Epithelial cell of esophagus (primary cell): Measurements from ENCODE around the gene STAU1.

ENCODE experiments used
- DNase-seq: peaks from one replicate; pipeline ENCODE4 v3.0.0; 2010; ENCODE audit warnings: low read depth
- H3K4me3 ChIP-seq: 2 replicates; pipeline ENCODE4 v1.5.1; 2011; ENCODE audit warnings: mild to moderate bottlenecking, low read length, control low read depth
- CTCF ChIP-seq: IDR thresholded peaks from 2 replicates; pipeline ENCODE4 v1.5.1; 2011; ENCODE audit warnings: low read depth, mild to moderate bottlenecking, low read length, control low read depth, inconsistent platforms; ENCODE audit not compliant: insufficient read depth; ENCODE audit errors: missing control alignments

STAU1 gene

GRCh38 chr20:49230561-49231133 lies 42.5 kb upstream of the STAU1 start:
- no peak for DNase-seq
- no peak overlapping the region for H3K4me3 ChIP-seq
- TF ChIP-seq CTCF = no peak

GRCh38 chr20:49230021-49230420 lies 41.9 kb upstream of the STAU1 start:
- H3K4me3 ChIP-seq = no peak overlapping the region
- no peak for TF ChIP-seq CTCF
- DNase-seq = no peak

GRCh38 chr20:49229381-49229780 lies 41.2 kb upstream of the STAU1 start:
- DNase-seq = no peak
- no peak overlapping the region for H3K4me3 ChIP-seq
- no peak for TF ChIP-seq CTCF

GRCh38 chr20:49228676-49229075 lies 40.5 kb upstream of the STAU1 start:
- no peak for TF ChIP-seq CTCF
- H3K4me3 ChIP-seq = no peak overlapping the region

GRCh38 chr20:49225896-49226295 lies 37.8 kb upstream of the STAU1 start:
- no peak for TF ChIP-seq CTCF
- H3K4me3 ChIP-seq = no peak overlapping the region
- DNase-seq = no peak

More at GRCh38 chr20:49228676-49229075, 40.5 kb upstream of the STAU1 start:
- DNase-seq = no peak

GRCh38 chr20:49219924-49220831 lies 32.0 kb upstream of the STAU1 start:
- H3K4me3 ChIP-seq = peak overlapping the region; percentile 100
- no peak for DNase-seq
- no peak for TF ChIP-seq CTCF
